Activated B cell treated with CpG ODN at 0.5 μM for 24 hours (primary cell): ENCODE measurements around the gene PAM. TPM values are rescaled to one million over a fixed set of nuclear protein-coding genes. Genes with fewer than 3 reads are reported as not detected.

Experiments used
- ATAC-seq: fragments of 200-7000 bp; cut with Tn5 transposase; one replicate; pipeline ENCODE4 v1.10.0; 2021; ENCODE audit warnings: low read depth, mild to moderate bottlenecking, moderate library complexity
- CTCF ChIA-PET: fragments of 350-600 bp; sonication (Branson Sonifier 250); formaldehyde crosslinking; loops from one replicate; lab custom pipeline; 2021; ENCODE audit warnings: antibody characterized with exemption; lab: Charles Lee
- POLR2A ChIA-PET: fragments of 350-600 bp; sonication (Branson Sonifier 250); formaldehyde crosslinking; loops from one replicate; lab custom pipeline; 2021; ENCODE audit warnings: antibody characterized with exemption; lab: Charles Lee
- DNase-seq: peaks from one replicate; pipeline ENCODE4 v3.0.0; 2022
- H3K27ac Mint-ChIP-seq: one replicate; pipeline ENCODE4 v1.8.0; 2020; ENCODE audit warnings: mixed read lengths
- H3K27me3 Mint-ChIP-seq: one replicate; pipeline ENCODE4 v1.8.0; 2021; ENCODE audit warnings: mixed read lengths
- H3K36me3 Mint-ChIP-seq: one replicate; pipeline ENCODE4 v1.8.0; 2021; ENCODE audit warnings: low read depth, mixed read lengths
- H3K4me1 Mint-ChIP-seq: one replicate; pipeline ENCODE4 v1.8.0; 2021; ENCODE audit warnings: mixed read lengths
- H3K4me3 Mint-ChIP-seq: one replicate; pipeline ENCODE4 v1.8.0; 2020; ENCODE audit warnings: mild to moderate bottlenecking, mixed read lengths
- H3K9me3 Mint-ChIP-seq: one replicate; pipeline ENCODE4 v1.8.0; 2020; ENCODE audit warnings: mixed read lengths
- CTCF ChIP-seq: fragments of 200-600 bp; IDR thresholded peaks from one replicate; pipeline ENCODE4 v1.8.0; 2022; ENCODE audit warnings: antibody characterized with exemption, mild to moderate bottlenecking
- intact Hi-C: fragments of 100-400 bp; cut with micrococcal nuclease; formaldehyde crosslinking; loops from one replicate; pipeline ENCODE4 v1.15.1; 2024
- total RNA-seq: library from RNA; stranded (reverse); gene quantifications from 2 replicates; pipeline ENCODE4 v1.2.3, GENCODE V29; 2022

PAM gene
- total RNA-seq, 1 donor from 2014 or later = 19.0 TPM

- Mint-ChIP-seq H3K4me3 (no peak overlapping the region), H3K9me3 (no peaks in the 10 kb centered on the region), H3K27me3 (no peaks in the 10 kb centered on the region), H3K27ac (no peak overlapping the region), H3K4me1 (no peaks in the 10 kb centered on the region), H3K36me3 (no peaks in the 10 kb centered on the region)
- no peak for DNase-seq
- ChIA-PET POLR2A (no interaction called here), CTCF (no interaction called here)
- intact Hi-C loops = no loop called here
- ATAC-seq = no peak
- no peak for TF ChIP-seq CTCF
Measured at GRCh38 chr5:103021314-103021713, 266.2 kb downstream of the PAM start.

DNA sequence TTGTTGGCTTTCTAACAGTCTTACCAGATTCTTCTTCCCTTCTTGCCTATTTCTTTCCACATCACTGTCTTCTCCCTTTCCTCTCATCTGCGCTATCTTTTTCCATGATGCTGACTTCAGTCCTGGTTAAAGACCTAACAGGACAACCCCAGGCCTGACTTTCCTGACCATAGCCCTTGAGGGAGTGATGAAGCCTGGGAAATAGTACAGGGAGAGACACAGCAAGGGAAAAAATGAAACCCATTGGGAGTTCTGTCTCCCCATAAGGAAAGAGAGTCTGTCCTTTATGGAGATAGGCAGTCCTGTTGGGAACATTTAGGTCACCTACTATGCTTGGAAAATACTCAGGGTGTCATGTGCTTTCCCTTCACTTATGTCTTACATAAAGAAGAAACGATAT, 272.2 kb downstream of the PAM start:
- CTCF ChIA-PET = no interaction called here

DNA sequence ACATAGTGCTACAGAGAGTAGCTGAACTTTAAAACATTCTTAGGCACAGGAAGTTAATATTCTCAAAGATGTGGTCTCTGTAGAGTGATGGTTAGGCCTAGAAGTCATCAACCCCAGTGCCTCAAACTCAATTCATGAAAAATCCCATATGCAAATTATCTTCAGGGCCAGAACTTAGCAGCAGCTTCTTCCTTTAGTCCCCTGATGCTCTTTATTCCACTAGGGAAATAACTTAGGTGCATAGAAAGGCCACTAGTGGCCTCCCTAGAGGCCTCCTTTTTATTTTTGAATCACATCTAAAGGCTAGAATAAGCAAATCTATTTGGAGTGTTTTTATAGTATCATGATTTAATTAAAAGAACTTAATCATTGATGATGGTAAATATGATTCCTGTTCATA, 276.5 kb downstream of the PAM start:
- no peak overlapping the region for H3K4me3 Mint-ChIP-seq
- H3K4me1 Mint-ChIP-seq = no peaks in the 10 kb centered on the region
- no peak for TF ChIP-seq CTCF
- ATAC-seq = no peak
- DNase-seq = no peak
- no peaks in the 10 kb centered on the region for H3K36me3 Mint-ChIP-seq
- POLR2A ChIA-PET = no interaction called here
- H3K27me3 Mint-ChIP-seq = no peaks in the 10 kb centered on the region
- H3K9me3 Mint-ChIP-seq = no peaks in the 10 kb centered on the region
- intact Hi-C loops = no loop called here
- no peak overlapping the region for H3K27ac Mint-ChIP-seq
- CTCF ChIA-PET = no interaction called here

More for the DNA sequence above, 272.2 kb downstream of the PAM start:
- Mint-ChIP-seq H3K27me3 (no peaks in the 10 kb centered on the region), H3K36me3 (no peaks in the 10 kb centered on the region), H3K27ac (no peak overlapping the region), H3K4me3 (no peak overlapping the region), H3K4me1 (no peaks in the 10 kb centered on the region), H3K9me3 (no peaks in the 10 kb centered on the region)
- DNase-seq (no peak), ATAC-seq (no peak)
- TF ChIP-seq CTCF = no peak
- POLR2A ChIA-PET = no interaction called here
- intact Hi-C loops = no loop called here

DNA sequence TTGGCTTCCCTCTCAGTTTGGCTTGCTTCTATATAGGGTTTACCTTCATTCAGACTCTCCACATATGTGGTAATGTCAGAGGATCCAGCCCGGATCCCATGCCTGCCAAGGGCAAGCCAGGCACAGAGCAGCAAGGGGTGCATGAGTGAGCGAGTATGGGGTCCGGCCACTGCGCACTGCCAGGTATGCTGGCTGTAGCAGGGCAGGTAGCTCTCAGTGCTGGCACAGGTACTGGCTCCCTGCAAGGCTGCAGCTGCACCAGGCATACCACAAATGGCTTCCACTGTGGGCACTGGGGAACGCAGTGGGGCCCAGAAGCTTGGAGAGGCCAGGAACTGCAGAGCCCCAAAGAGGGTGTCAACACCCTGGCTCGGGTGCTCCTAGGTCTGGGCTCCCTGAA, 278.6 kb downstream of the PAM start:
- ChIA-PET POLR2A (no interaction called here), CTCF (no interaction called here)
- H3K4me3 Mint-ChIP-seq = no peak overlapping the region
- intact Hi-C loops = no loop called here
- no peaks in the 10 kb centered on the region for H3K27me3 Mint-ChIP-seq
- no peak for ATAC-seq
- no peak overlapping the region for H3K27ac Mint-ChIP-seq
- no peaks in the 10 kb centered on the region for H3K4me1 Mint-ChIP-seq
- H3K9me3 Mint-ChIP-seq = no peaks in the 10 kb centered on the region
- TF ChIP-seq CTCF = no peak
- no peak for DNase-seq
- H3K36me3 Mint-ChIP-seq = no peaks in the 10 kb centered on the region

GRCh38 chr5:103034662-103035392, 279.7 kb downstream of the PAM start:
- intact Hi-C loops = no loop called here
- Mint-ChIP-seq H3K4me3 (no peak overlapping the region), H3K4me1 (no peaks in the 10 kb centered on the region), H3K36me3 (no peaks in the 10 kb centered on the region), H3K9me3 (no peaks in the 10 kb centered on the region), H3K27me3 (no peaks in the 10 kb centered on the region), H3K27ac (no peak overlapping the region)
- ChIA-PET POLR2A (no interaction called here), CTCF (no interaction called here)
- TF ChIP-seq CTCF = no peak
- DNase-seq (no peak), ATAC-seq (no peak)
